AG09319 (cell line): ENCODE measurements around the gene NUDT16.
"Not testable (repeated sequence)": the region's sequence is repeated elsewhere in the genome, so short reads cannot be mapped to it uniquely, and the experiment has no call there.

ENCODE experiments used
- DNase-seq: peaks from one replicate; pipeline ENCODE4 v3.0.0-alpha.2; 2010; ENCODE audit warnings: low read depth; ENCODE audit errors: extremely low read depth
- CTCF ChIP-seq: IDR thresholded peaks from 2 replicates; pipeline ENCODE4 v1.5.1; 2011; ENCODE audit warnings: low read depth, mild to moderate bottlenecking, inconsistent platforms, low read length, moderate library complexity

NUDT16 gene

GRCh38 chr3:131353016-131353877, 28.3 kb upstream of the NUDT16 start:
- no peak for TF ChIP-seq CTCF
- no peak for DNase-seq

- no peak for TF ChIP-seq CTCF
- no peak for DNase-seq
Observed at GRCh38 chr3:131353986-131354385, 27.6 kb upstream of the NUDT16 start.

DNA sequence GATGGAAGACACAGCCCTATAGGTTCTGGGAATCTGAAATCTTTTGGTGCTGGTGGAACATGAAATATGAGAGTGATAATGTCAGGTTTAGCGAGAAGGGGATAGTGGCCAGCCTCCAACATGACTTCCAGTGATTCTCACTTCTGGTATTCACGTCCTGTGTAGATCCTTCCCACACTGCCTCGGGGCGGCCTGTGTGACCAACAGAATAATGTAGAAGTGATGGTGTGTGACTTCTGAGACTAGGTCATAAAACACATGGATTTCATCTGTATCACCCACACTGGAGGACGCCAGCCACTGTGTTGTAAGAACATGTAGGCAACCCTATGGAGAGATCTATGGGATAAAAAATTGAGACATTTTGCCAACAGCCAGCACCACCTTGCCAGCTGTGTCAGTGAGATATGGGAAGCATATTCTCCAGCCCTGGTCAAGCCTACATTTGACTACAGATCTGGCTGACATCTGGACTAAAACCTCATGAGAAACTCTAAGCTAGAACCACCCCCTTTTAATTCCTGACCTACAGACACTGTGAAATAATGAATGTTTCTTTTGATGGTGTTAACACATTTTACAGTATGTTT, 25.5 kb upstream of the NUDT16 start:
- no peak for TF ChIP-seq CTCF
- DNase-seq, result no peak

DNA sequence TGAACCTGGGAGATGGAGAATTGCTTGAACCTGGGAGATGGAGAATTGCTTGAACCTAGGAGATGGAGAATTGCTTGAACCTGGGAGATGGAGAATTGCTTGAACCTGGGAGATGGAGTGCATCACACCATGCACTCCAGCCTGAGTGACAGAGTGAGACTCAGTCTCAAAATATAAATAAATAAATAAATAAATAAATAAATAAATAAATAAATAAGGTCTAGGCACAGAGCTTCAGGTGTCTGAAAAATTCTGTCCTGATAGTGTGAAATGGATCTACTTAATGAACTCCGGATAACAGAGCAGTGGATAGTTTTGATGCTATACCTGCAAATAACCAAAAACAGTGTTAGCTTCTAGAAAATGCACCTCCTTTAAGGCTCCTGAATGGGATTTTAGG, 24.3 kb upstream of the NUDT16 start:
- TF ChIP-seq CTCF, result no peak
- no peak for DNase-seq

GRCh38 chr3:131360191-131360755, 21.3 kb upstream of the NUDT16 start:
- no peak for TF ChIP-seq CTCF
- no peak for DNase-seq

DNA sequence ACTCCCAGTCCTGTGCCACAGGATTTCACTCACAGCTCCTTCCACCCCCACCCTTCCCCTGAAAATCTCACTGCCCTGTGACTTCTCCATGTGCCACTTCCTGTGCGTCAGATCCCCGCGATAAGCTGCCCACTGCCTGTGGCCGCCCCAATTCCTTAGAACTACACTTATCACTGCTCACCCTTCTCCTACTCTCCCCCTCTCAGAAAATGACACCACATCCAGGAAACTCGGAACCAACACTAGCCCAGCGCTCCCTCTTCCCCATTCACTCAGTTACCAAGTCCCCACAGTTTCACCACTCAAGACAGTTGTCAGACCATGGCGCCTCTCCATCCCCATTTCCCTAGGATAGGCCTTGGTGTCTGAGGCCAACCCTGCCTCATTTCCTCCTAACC, 20.5 kb upstream of the NUDT16 start:
- not testable (repeated sequence) for DNase-seq

- no peak for DNase-seq
- TF ChIP-seq CTCF, result no peak
Observed at GRCh38 chr3:131361464-131362421, 19.8 kb upstream of the NUDT16 start.
